K562 (cell line): ENCODE data around the gene CD1D. TPM values are rescaled to one million over a fixed set of nuclear protein-coding genes. Genes with fewer than 3 reads are reported as not detected.

Experiments
- ATAC-seq: fragments of 200-7000 bp; cut with Tn5 transposase; 3 replicates; pipeline ENCODE4 v1.9.1; 2020; ENCODE audit warnings: moderate library complexity
- BruUV-seq: library from RNA; stranded (reverse); fragments of 400-500 nt; replicated peaks from 2 replicates; lab custom pipeline; 2021; lab: Mats Ljungman, UMichigan
- CTCF ChIA-PET: fragments of 300-600 bp; formaldehyde crosslinking; extraction: SDS; loops from one replicate; lab custom pipeline; 2021; ENCODE audit warnings: low intra/inter-chr PET ratio; lab: Yijun Ruan, JAX
- POLR2A ChIA-PET: fragments of 300-600, 350-650 bp; sonication (Branson Sonifier 250); formaldehyde crosslinking; extraction: SDS; loops from one replicate; lab custom pipeline; 2021; ENCODE audit warnings: antibody characterized with exemption, inconsistent platforms; lab: Yijun Ruan, JAX
- DNase-seq, 4 experiments: peaks; one replicate each; pipeline versions ENCODE4 v3.0.0 to v3.0.0-alpha.2; 2011 to 2018; ENCODE audit warnings: low spot score in 3 of 4, mixed read lengths in 3 of 4; ENCODE audit errors: extremely low read depth in 1 of 4
- FAIRE-seq: peaks from 2 replicates; lab custom pipeline; 2011; peaks lifted over from hg19 to GRCh38; lab: Jason Lieb, UNC
- H2AFZ ChIP-seq: 2 replicates; pipeline ENCODE4 v1.6.0; 2011; ENCODE audit warnings: low read depth, low read length, control low read depth, inconsistent platforms
- H3K27ac ChIP-seq: fragments of 200-600 bp; 3 replicates; pipeline ENCODE4 v1.8.0; 2011; ENCODE audit warnings: low read depth, mild to moderate bottlenecking, control low read depth, inconsistent platforms, low read length, moderate library complexity, mixed read lengths; ENCODE audit errors: extremely low read depth
- H3K27me3 ChIP-seq, 2 experiments: fragments of 300-600 bp in 1 of 2; 2 replicates in 1 of 2; 3 replicates in 1 of 2; pipeline versions ENCODE4 v1.6.0 to v1.8.0; 2011; ENCODE audit warnings: inconsistent platforms in 2 of 2, low read length in 2 of 2, mild to moderate bottlenecking in 1 of 2, mixed read lengths in 1 of 2, moderate library complexity in 1 of 2; ENCODE audit not compliant: control insufficient read depth in 2 of 2, insufficient read depth in 2 of 2
- H3K36me3 ChIP-seq: fragments of 300-600 bp; 3 replicates; pipeline ENCODE4 v1.8.0; 2011; ENCODE audit warnings: mild to moderate bottlenecking, low read length, inconsistent platforms; ENCODE audit not compliant: control insufficient read depth, insufficient read depth
- H3K4me1 ChIP-seq, 2 experiments: fragments of 200-600 bp in 1 of 2; replicated peaks in 1 of 2; 2 replicates in 1 of 2; 3 replicates in 1 of 2; pipeline versions ENCODE4 v1.5.1 to v1.8.0; 2011; ENCODE audit warnings: inconsistent platforms in 2 of 2, low read length in 2 of 2, mild to moderate bottlenecking in 1 of 2, mixed read lengths in 1 of 2, moderate library complexity in 1 of 2; ENCODE audit not compliant: control insufficient read depth in 2 of 2, insufficient read depth in 2 of 2
- H3K4me2 ChIP-seq: 2 replicates; pipeline ENCODE4 v1.6.1; 2011; ENCODE audit warnings: low read length, control low read depth, inconsistent platforms, mixed read lengths; ENCODE audit not compliant: insufficient read depth
- H3K4me3 ChIP-seq: fragments of 200-600 bp; sonication (generic), shearing (Covaris generic); 2 replicates; pipeline ENCODE4 v1.5.1; 2016; ENCODE audit warnings: control low read depth, inconsistent platforms
- H3K79me2 ChIP-seq: fragments of 200-600 bp; 3 replicates; pipeline ENCODE4 v1.8.0; 2011; ENCODE audit warnings: low read length, inconsistent platforms; ENCODE audit not compliant: control insufficient read depth, insufficient read depth
- H3K9ac ChIP-seq, 2 experiments: 2 replicates each; pipeline versions ENCODE4 v1.6.0 to v1.6.1; 2011; ENCODE audit warnings: low read depth in 2 of 2, low read length in 2 of 2, control low read depth in 1 of 2, inconsistent platforms in 1 of 2, mild to moderate bottlenecking in 1 of 2, mixed read lengths in 1 of 2; ENCODE audit not compliant: insufficient read depth in 1 of 2
- H3K9me1 ChIP-seq: one replicate; pipeline ENCODE4 v1.6.0; 2011; ENCODE audit warnings: inconsistent platforms, mild to moderate bottlenecking, low read length, moderate library complexity; ENCODE audit not compliant: control insufficient read depth, insufficient read depth
- H3K9me3 ChIP-seq: replicated peaks from 2 replicates; pipeline ENCODE4 v1.5.1; 2011; ENCODE audit warnings: low read depth, low read length, inconsistent platforms; ENCODE audit not compliant: control insufficient read depth, insufficient read depth
- H4K20me1 ChIP-seq: replicated peaks from 2 replicates; pipeline ENCODE4 v1.6.1; 2011; ENCODE audit warnings: low read length, inconsistent platforms, mixed read lengths; ENCODE audit not compliant: control insufficient read depth, insufficient read depth
- FOS ChIP-seq: IDR thresholded peaks from 3 replicates; pipeline ENCODE4 v1.6.1; 2011; ENCODE audit not compliant: insufficient read length; ENCODE audit errors: extremely low read depth
- FOXM1 ChIP-seq, 2 experiments: fragments of 450-650 bp in 1 of 2; sonication (generic) in 1 of 2; formaldehyde crosslinking in 1 of 2; IDR thresholded peaks; 2 replicates each; pipeline versions ENCODE4 v1.6.1 to v1.9.0; 2017 to 2022; ENCODE audit warnings: low read depth in 2 of 2, mild to moderate bottlenecking in 2 of 2, missing genetic modification reagents in 1 of 2, moderate library complexity in 1 of 2
- MYNN ChIP-seq, 2 experiments: sonication (generic); formaldehyde crosslinking in 1 of 2; IDR thresholded peaks; 2 replicates each; pipeline versions ENCODE4 v1.5.0 to v1.6.1; 2016 to 2020; ENCODE audit warnings: antibody characterized with exemption in 1 of 2, missing genetic modification reagents in 1 of 2
- PPARD ChIP-seq: fragments of 250-450 bp; sonication (Bioruptor Pico); IDR thresholded peaks from 2 replicates; pipeline ENCODE4 v1.8.0; 2022; ENCODE audit warnings: inconsistent platforms, mild to moderate bottlenecking, moderate library complexity
- TCF3 ChIP-seq: sonication (generic); formaldehyde crosslinking; IDR thresholded peaks from 2 replicates; pipeline ENCODE4 v1.4.0; 2020; ENCODE audit warnings: mild to moderate bottlenecking, missing genetic modification reagents
- ZBTB8A ChIP-seq: fragments of 450-650 bp; IDR thresholded peaks from 2 replicates; pipeline ENCODE4 v1.6.1; 2018; ENCODE audit warnings: mild to moderate bottlenecking, moderate library complexity; ENCODE audit not compliant: partially characterized antibody
- ZNF436 ChIP-seq: fragments of 250-450, 450-650 bp; sonication (Bioruptor Pico); formaldehyde crosslinking; IDR thresholded peaks from 2 replicates; pipeline ENCODE4 v1.7.0; 2020; ENCODE audit warnings: mild to moderate bottlenecking
- WGBS: fragments of 100-300 bp; shearing (Covaris generic); methylation state at CpG from one replicate; pipeline ENCODE4 v1.1.6; 2016; ENCODE audit warnings: low coverage, mixed read lengths; ENCODE audit not compliant: insufficient coverage; ENCODE audit errors: missing lambda C conversion rate; 5-methylcytosine and 5-hydroxymethylcytosine counted together
- in situ Hi-C: fragments of 300-500 bp; cut with MboI; formaldehyde crosslinking; loops from 4 replicates; pipeline ENCODE4 v1.15.0; 2018; ENCODE audit warnings: inconsistent platforms, mixed read lengths
- intact Hi-C: fragments of 100-400 bp; cut with micrococcal nuclease; formaldehyde crosslinking; loops from 2 replicates; pipeline ENCODE4 v1.14.2; 2022
- polyA plus RNA-seq, 8 experiments: library from polyadenylated mRNA; depleted of rRNA in 4 of 8; stranded (reverse) in 5 of 8; unstranded in 3 of 8; fragments of >200 nt; fragmentation: Nextera tagmentation in 2 of 8; fragmentation: Illumina TruSeq in 1 of 8; extraction: Ambion mirVana in 2 of 8; extraction: Trizol in 1 of 8; gene quantifications; 2 replicates each; pipeline versions ENCODE4 v1.2.1 to v1.2.3, GENCODE V29; 2011 to 2014; ENCODE audit warnings: inconsistent platforms in 1 of 8, missing spikeins in 1 of 8
- total RNA-seq, 7 experiments: library from RNA; depleted of rRNA in 6 of 7; stranded (reverse); fragments of >200 nt in 6 of 7; fragmentation: Illumina TruSeq in 2 of 7; extraction: Trizol in 2 of 7; gene quantifications; 2 replicates each; pipeline versions ENCODE4 v1.2.1 to v1.2.3, GENCODE V29; 2011 to 2021; ENCODE audit warnings: low replicate concordance in 1 of 7
- TF ChIP-seq, protein P1 (sequence below): fragments of 250-450 bp; sonication (Bioruptor Pico); IDR thresholded peaks from 2 replicates; pipeline ENCODE4 v1.5.0; 2021
- TF ChIP-seq, protein P2 (sequence below): fragments of 250-450 bp; sonication (Bioruptor Pico); IDR thresholded peaks from 2 replicates; pipeline ENCODE4 v1.8.0; 2022; ENCODE audit warnings: moderate library complexity, mild to moderate bottlenecking, inconsistent platforms
- TF ChIP-seq, protein P3 (sequence below): fragments of 450-650 bp; IDR thresholded peaks from 2 replicates; pipeline ENCODE4 v1.6.1; 2017; ENCODE audit warnings: antibody characterized with exemption, mild to moderate bottlenecking

Gene CD1D
- total and polyA plus RNA-seq, 9 of the 15 experiments (the other 6 are each of a cell fraction or from before 2014, with no cell fraction given) = 0.03 TPM; not detected in 8

DNA sequence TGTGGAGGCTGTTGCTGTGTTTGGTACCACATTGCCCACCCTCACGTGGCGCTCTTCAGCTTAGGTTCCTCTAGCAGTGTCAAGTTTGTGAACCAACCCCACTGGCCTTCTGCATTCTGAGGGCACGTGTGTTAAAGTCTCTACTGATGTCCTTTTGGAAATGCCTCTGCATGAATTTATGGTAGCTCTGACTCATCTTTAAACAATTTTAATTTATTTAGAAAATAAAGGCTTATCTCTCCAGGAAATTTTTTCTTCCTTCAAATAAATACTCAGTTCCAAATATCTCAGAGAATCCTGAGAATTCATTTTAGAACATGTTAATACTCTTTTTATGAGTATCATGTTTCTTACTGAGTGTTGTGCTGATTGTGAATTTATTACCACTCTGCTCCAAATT lies 5.5 kb downstream of the CD1D start:
- 0% methylated on average over 3 of the region's 3 CpGs for WGBS
- H3K4me2 ChIP-seq = no peak overlapping the region
- peaks cover 8 to 19% of the 10 kb centered on the region in 2 experiments; a peak in 4 of 5 replicates for H3K27me3 ChIP-seq
- no peaks in the 10 kb centered on the region for H4K20me1 ChIP-seq
- in situ Hi-C loops = no loop called here
- H3K27ac ChIP-seq = no peak overlapping the region
- intact Hi-C loops = no loop called here
- FAIRE-seq (no peak), DNase-seq (no peak), ATAC-seq (no peak)
- no peaks in the 10 kb centered on the region for H3K79me2 ChIP-seq
- ChIA-PET POLR2A (no interaction called here), CTCF (no interaction called here)
- H3K9me1 ChIP-seq = no peaks in the 10 kb centered on the region
- no TSS peak for BruUV-seq
- H3K9ac ChIP-seq = no peak overlapping the region
- H2AFZ ChIP-seq = no peak overlapping the region
- TF ChIP-seq PPARD (no peak), TCF3 (CRISPR knock-in tag) (no peak)
- H3K36me3 ChIP-seq = no peaks in the 10 kb centered on the region
- no peaks in the 10 kb centered on the region for H3K9me3 ChIP-seq
- H3K4me1 ChIP-seq = peaks cover 0 to 3% of the 10 kb centered on the region in 2 experiments; a peak in 2 of 5 replicates
- H3K4me3 ChIP-seq = no peak overlapping the region

- in situ Hi-C loops = no loop called here
- TF ChIP-seq ZBTB8A (no peak), MYNN (IDR thresholded peaks at IDR 0.05) (no peak), MYNN (CRISPR knock-in tag; IDR thresholded peaks at IDR 0.05) (no peak), ZNF436 (no peak), FOXM1 (IDR thresholded peaks at IDR 0.05; ENCODE audit: low read depth) (no peak), FOXM1 (CRISPR knock-in tag; IDR thresholded peaks at IDR 0.05; ENCODE audit: low read depth) (no peak), FOS (no peak)
- TF ChIP-seq, protein P1, sequence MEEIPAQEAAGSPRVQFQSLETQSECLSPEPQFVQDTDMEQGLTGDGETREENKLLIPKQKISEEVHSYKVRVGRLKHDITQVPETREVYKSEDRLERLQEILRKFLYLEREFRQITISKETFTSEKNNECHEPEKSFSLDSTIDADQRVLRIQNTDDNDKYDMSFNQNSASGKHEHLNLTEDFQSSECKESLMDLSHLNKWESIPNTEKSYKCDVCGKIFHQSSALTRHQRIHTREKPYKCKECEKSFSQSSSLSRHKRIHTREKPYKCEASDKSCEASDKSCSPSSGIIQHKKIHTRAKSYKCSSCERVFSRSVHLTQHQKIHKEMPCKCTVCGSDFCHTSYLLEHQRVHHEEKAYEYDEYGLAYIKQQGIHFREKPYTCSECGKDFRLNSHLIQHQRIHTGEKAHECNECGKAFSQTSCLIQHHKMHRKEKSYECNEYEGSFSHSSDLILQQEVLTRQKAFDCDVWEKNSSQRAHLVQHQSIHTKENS (CRISPR knock-in tag) = no peak
- TF ChIP-seq, protein P2, sequence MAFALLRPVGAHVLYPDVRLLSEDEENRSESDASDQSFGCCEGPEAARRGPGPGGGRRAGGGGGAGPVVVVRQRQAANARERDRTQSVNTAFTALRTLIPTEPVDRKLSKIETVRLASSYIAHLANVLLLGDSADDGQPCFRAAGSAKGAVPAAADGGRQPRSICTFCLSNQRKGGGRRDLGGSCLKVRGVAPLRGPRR (CRISPR knock-in tag) = no peak
- TF ChIP-seq, protein P3, sequence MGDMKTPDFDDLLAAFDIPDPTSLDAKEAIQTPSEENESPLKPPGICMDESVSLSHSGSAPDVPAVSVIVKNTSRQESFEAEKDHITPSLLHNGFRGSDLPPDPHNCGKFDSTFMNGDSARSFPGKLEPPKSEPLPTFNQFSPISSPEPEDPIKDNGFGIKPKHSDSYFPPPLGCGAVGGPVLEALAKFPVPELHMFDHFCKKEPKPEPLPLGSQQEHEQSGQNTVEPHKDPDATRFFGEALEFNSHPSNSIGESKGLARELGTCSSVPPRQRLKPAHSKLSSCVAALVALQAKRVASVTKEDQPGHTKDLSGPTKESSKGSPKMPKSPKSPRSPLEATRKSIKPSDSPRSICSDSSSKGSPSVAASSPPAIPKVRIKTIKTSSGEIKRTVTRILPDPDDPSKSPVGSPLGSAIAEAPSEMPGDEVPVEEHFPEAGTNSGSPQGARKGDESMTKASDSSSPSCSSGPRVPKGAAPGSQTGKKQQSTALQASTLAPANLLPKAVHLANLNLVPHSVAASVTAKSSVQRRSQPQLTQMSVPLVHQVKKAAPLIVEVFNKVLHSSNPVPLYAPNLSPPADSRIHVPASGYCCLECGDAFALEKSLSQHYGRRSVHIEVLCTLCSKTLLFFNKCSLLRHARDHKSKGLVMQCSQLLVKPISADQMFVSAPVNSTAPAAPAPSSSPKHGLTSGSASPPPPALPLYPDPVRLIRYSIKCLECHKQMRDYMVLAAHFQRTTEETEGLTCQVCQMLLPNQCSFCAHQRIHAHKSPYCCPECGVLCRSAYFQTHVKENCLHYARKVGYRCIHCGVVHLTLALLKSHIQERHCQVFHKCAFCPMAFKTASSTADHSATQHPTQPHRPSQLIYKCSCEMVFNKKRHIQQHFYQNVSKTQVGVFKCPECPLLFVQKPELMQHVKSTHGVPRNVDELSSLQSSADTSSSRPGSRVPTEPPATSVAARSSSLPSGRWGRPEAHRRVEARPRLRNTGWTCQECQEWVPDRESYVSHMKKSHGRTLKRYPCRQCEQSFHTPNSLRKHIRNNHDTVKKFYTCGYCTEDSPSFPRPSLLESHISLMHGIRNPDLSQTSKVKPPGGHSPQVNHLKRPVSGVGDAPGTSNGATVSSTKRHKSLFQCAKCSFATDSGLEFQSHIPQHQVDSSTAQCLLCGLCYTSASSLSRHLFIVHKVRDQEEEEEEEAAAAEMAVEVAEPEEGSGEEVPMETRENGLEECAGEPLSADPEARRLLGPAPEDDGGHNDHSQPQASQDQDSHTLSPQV = no peak
These were observed 7.9 kb downstream of the CD1D start for GRCh38 chr1:158188611-158189010.

More at GRCh38 chr1:158188611-158189010, 7.9 kb downstream of the CD1D start:
- POLR2A ChIA-PET = no interaction called here
- Histone ChIP-seq H3K9me1 (no peaks in the 10 kb centered on the region), H3K27ac (no peak overlapping the region), H3K9ac (no peak overlapping the region), H2AFZ (no peak overlapping the region), H3K4me3 (no peak overlapping the region), H3K4me1 (no peaks in the 10 kb centered on the region), H3K79me2 (no peaks in the 10 kb centered on the region), H3K36me3 (no peaks in the 10 kb centered on the region), H4K20me1 (no peaks in the 10 kb centered on the region), H3K4me2 (no peak overlapping the region), H3K9me3 (no peaks in the 10 kb centered on the region), H3K27me3 (no peaks in the 10 kb centered on the region; a peak in 1 of 5 replicates)
- no peak for DNase-seq
- no peak for ATAC-seq
- intact Hi-C loops = no loop called here
- no peak for FAIRE-seq
- CTCF ChIA-PET = no interaction called here
- no TSS peak for BruUV-seq
- WGBS = 0% methylated on average over 4 of the region's 4 CpGs
